Endometrium (tissue), 2 donors: Measurements from ENCODE around the gene EMP1.
A peak's percentile ranks its signal among the peaks of the same experiment; 100 is the strongest.

Experiments
- FAIRE-seq: peaks from 2 replicates; lab custom pipeline; 2012; peaks lifted over from hg19 to GRCh38; lab: Jason Lieb, UNC
- donor health status: control.
- donor health status: control.

EMP1 gene

DNA sequence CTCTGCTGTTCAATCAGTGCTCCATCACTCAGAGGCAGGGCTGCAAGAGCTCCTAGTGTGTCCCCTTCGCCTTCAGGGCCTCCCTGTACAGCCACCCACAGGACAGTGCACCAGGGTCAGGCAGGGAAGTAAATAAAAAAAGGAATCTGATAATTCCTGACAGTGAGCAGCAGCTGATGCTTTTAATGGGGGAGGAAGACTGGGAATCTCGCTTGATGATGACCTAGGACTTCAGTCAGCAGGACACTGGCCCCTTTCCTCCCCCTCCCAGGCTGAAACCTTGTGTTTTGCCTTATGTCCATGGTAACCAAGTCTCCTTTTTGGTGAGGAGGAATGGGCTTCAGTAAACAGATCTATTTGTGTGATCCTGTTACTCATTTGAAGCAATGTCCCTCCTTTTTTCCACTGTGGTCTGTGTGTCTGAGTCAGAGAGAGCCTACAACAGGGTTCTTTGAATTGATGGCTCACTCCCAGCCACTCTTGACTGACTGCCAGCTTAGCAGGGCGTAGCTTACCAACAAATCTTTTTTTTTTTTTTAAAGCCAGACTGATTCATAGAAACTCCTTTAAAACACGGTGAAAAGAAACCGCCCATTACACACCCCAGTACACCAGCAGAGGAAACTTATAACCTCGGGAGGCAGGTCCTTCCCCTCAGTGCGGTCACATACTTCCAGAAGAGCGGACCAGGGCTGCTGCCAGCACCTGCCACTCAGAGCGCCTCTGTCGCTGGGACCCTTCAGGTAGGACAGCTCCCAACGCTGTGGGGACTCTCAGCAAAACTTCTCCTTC, at the start of gene EMP1:
Gene EMP1 (plus strand): TSS at position 597 of the 792 bp plus-strand sequence. CDS start 14,785 bp downstream, outside the sequence.
- peak; percentile 95 for FAIRE-seq

DNA sequence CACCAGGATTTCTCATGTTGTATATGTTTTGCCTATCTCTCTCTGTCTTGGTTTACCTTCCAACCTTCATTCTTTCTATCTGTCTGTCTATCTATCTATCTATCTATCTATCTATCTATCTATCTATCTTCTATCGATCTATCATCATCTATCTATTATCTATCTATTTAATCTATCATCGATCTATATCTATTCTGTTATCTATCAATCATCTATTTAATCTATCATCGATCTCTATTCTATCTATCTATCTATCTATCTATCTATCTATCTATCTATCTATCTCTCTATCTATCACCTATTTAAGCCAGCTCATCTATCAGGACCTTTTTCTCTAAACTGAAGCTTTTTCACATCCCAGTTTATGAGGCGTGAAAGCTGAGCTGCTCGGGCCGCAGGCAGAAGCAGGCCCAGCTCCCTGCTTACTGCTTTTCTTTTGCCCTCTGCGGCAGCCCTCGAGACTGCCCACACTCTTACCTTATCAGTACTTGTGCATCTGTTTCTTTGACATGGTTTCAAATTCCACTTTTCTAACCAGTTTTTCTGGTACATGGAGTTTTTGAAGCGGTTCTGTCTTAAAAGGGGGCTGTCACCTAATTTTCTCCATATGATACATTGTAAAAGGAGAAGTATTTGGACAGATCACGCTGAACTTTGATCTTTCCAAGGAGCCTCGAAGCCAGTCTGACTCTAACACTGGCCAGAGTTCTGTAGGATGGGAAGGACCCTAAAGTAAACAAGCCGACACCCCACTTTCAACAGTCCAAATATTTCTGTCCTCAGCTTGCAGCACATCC, 48.6 kb upstream of the EMP1 start:
- FAIRE-seq: no peak

- no peak for FAIRE-seq
These were observed 48.1 kb upstream of the EMP1 start for GRCh38 chr12:13148485-13148847.

- FAIRE-seq: no peak
These were observed 47.1 kb upstream of the EMP1 start for GRCh38 chr12:13149411-13149810.

DNA sequence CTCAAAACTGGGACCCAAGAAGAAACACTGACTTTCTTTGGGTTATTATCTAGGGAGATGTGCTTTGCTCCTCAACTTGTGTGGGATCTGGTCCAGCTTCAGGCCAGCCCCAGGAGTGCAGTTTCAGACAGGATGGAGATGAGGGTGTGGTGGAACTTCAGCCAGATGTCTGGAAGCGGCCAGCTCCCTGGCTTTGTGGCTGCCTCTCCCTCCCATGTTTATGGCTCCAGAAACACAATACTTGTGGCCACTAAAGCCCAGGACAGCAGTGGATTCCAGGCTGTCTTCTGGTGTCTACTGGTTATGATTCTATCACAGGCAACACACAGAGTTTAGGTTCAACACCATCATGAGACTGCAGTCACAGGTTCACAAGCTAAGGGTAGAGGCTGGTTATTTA, 44.2 kb upstream of the EMP1 start:
- FAIRE-seq: no peak

- no peak for FAIRE-seq
These were observed 43.8 kb upstream of the EMP1 start for GRCh38 chr12:13152756-13153155.

DNA sequence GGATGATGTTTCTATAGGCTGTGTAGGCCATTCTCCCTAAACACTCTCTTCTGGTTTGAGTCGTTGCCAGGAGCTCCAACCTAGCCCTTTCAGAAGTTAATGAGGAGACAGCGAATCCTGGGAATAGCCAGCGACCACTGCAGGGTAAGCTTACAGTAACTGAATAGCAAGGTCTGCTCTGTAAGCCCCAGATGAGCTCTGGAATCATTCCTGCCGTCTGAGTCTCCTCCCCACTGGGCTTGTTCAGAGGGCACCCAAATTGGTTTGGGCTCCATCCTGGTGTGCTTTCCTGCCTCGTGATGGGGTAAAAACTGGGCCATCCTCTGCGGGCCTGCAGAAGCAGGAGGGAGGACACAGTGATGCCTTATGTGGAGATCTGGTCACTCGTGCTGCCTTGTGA, 43.3 kb upstream of the EMP1 start:
- no peak for FAIRE-seq

DNA sequence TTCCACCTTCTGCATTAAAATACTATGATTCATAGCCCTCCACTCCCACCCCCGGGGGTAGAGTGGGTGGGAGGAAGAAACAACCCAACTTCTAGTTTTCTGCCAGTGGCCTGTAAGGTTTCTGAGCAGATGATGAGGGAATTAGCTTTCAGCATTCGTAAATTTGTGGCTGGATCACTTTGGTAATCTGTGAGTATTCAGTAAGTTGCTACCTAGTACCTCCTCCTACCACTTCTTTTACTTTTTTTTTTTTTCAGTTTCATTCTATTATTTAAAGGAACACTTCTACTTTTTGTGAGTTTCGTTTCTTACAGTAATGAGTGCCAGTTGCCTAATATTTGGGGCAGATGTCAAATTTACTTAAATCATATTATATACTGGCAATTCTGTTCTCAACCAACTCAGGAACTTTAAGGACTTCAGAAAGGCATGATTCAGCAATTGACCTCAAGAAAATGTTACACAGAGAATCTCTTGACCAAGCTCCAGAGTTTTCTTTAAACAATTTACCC, 42.4 kb upstream of the EMP1 start:
- no peak for FAIRE-seq

DNA sequence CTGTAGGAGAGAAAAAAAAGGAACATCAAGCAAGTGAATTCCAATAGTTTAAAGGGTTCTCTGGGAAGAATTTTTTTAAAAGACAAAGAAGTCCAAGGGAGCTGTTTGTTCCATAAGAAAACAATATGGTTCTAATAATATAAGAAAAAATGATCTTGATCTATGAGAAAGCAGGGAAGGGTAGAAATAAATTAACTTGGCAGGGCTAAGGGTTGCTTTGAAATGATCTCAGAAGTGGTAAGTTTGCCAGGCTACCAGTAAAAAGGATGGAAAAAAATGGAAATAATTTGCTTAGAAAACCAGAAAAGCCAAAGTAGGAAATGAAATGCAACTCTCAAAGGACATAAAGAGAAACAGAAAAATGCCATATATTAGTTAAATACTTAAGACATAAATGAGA, 41.7 kb upstream of the EMP1 start:
- no peak for FAIRE-seq

DNA sequence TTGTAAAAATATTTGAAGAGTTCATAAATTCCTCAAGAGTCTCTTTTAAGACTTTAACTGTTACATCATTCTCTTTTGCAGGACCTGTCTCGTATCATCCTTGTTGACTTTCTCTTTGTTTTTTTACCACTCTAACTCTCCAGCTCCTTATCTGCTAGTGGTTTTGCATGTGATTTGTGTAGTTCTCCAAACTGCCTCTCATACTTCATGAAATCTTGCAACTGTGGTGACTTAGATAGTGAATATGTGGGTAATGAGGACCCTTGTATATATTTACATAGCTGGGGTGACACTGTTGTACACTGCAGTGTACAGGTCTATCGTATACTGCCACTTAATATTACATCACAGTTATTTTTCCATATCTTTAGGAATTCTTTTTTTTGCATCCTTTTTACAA, 40.2 kb upstream of the EMP1 start:
- no peak for FAIRE-seq

DNA sequence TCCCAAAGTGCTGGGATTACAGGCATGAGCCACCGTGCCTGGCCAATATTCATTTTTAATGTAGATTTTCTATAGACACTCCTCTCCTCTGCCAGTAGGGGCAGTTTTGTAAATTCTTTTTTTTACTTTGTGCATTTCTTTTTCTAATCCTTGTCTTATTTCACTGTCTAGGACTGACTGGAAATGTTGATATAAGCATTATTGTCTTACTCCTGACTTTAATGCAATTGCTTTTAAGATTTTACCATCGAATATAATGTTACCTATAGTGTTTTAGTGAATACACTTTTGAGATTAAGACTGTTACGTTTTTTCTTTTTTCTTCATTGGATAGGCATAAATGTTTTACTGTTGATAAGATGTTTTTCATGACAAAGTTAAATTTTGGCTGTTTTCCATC, 35.4 kb upstream of the EMP1 start:
- FAIRE-seq: no peak

DNA sequence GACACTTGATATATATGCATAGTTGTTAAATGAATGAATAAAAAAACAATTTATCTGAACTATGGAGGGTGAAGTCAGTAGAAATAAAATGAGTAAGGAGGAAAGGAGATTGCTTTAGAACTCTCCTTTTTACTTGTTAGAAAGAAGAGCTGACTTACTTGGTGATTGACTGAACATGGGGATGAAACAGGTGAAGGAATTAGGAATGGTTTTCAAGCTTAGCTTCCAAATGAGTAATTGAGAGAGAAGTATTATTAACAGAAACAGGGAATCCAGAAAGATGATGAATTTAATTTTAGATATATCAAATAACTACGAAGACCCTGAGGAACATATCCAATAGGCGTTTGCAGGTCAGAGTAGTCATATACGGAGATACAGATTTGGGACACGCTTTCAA, 33.6 kb upstream of the EMP1 start:
- FAIRE-seq: no peak

GRCh38 chr12:13163868-13164635, 32.5 kb upstream of the EMP1 start:
- FAIRE-seq: no peak

DNA sequence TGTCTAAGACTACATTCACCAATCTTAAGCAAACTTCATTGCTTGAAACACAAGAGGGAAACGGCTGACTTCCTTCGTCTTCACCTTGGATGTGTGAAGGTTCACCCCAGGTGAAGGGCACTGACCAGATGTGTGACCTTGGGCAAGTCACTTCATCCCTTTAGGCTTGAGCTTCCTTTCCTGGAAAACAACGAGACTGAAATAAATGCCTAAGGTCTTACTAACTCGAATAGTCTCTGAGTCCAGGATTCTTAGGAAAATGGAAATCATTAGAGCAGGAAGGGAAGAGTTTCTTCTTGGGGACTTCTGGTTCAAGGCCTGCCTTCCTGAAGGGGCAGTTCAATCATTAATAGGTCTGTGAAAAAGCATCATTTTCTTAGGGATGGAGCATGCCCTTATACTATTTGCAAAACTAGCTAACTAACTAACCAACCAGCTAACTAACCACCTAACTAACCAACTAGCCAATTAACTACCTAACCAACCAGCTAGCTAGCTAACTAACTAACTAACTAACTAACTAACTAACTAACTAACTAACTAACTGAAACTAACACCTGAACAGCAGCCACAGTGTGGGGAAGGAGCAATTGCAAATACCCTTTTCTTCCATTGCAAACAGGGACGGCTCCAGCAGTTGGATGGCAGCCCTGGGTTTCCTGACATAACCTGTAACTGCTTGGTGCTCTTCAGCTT, 31.5 kb upstream of the EMP1 start:
- FAIRE-seq: no peak

GRCh38 chr12:13165617-13166041, 30.9 kb upstream of the EMP1 start:
- FAIRE-seq: no peak

- no peak for FAIRE-seq
These were observed 29.3 kb upstream of the EMP1 start for GRCh38 chr12:13167226-13167625.

GRCh38 chr12:13167906-13168305, 28.6 kb upstream of the EMP1 start:
- FAIRE-seq: no peak

DNA sequence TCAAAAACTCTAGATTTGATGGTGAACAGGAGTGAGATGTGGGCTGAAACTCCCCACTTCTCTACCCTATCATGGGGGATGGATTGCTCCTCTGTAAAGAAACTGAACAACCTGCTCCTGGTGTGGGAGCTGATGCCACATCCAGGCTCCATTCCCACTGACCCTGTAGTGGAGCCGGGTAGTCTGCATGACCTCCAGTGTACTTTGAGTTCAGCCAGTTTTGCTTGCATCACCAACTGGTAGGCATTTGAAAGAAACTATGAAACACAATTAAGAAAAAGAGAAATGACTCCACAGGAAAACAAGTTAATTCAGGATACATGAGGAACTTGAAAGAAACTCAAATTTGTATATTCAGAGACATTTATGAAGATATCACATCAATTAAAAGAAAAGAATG, 27.3 kb upstream of the EMP1 start:
- FAIRE-seq: no peak

GRCh38 chr12:13170892-13171490, 25.5 kb upstream of the EMP1 start:
- FAIRE-seq: no peak

DNA sequence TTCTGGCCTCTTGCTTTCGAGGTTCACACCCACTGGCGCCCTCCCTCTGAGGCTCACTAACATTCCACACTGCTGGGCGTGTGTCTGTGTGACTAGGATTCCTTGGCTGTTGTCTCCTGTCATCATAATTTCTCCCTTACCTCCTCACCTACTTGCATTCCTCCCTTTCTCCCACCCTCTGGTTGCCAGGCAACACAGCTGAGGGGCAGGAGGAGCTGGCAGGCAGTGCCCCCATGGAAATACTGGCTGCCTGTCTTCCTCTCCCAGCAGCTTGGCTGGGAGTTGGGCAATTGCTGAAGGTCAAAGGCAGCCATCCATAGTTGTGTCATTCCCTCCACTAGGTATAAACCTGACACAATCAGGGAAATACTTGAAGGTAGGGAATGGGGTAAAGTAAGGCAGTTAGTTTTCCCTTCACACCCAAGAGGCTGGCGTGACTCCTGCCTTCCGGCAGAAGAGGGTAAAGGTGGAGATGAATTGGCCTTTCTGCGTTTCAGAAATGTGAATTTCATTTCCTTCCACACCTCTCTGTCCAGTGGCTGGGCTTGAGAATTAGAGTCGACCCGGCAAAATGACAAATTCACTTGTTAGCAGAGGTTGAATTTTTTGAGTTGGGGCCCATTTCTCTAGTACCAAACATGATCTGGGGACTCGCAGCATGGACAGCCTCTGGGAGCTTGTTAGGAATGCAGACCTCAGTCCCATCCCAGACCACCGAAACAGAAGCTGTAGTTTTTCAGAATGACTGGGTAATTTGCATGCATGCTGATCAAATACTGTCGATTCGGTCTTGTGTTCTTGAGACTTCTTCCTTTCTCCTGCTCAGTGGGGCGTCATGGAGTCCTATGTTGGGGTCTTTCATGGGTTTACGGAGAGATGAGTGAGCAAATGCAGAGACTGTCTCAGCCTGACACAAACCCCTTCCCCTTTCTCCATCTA, 24.3 kb upstream of the EMP1 start:
- FAIRE-seq: no peak
